ENCODE measurements around the gene SOS1.

DNA sequence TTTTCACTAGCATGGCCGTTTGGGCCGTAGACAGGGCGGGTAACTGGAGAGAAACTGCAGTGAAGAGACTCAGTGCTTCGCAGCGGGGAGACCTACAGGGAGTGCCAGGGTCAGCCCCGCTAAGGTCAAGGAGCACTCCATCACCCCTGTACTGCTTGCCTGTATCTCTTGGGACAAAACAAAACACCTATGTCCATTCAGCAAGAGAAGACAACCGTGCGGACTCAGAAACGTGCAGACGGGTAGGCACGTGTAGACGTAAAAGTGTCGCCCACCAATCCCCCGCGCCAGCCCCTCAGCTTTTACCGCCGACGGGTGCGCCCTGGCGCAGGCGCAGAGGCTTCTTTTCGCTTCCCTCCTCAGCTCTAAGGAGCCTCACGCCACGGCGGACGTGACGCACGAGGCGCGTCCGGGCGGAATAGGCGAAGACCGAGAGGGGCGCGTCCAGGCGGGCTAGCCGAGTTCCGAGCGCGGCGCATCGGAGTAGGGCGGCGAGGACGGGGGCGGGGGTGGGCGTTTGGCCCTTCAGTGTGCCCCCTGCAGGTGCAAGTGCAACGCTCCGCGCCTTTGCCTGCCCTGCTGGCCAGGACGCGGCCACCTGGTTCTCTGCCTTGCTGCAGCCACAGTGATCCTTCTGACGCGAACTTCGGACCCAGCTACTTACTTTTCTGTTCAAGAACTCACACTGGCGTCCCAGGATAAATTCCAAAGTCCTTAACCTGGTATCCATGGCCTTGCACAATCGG is 3.3 kb upstream of the SOS1 start:
- TF ChIP-seq SP1 (CRISPR knock-in tag; conservative IDR thresholded peaks at IDR 0.05) (peak; percentile 90), NR2C2 (CRISPR knock-in tag; IDR thresholded peaks at IDR 0.05) (no peak), ELF4 (CRISPR knock-in tag; IDR thresholded peaks at IDR 0.05; ENCODE audit: low read depth) (no peak)
- TF ChIP-seq, protein P1, sequence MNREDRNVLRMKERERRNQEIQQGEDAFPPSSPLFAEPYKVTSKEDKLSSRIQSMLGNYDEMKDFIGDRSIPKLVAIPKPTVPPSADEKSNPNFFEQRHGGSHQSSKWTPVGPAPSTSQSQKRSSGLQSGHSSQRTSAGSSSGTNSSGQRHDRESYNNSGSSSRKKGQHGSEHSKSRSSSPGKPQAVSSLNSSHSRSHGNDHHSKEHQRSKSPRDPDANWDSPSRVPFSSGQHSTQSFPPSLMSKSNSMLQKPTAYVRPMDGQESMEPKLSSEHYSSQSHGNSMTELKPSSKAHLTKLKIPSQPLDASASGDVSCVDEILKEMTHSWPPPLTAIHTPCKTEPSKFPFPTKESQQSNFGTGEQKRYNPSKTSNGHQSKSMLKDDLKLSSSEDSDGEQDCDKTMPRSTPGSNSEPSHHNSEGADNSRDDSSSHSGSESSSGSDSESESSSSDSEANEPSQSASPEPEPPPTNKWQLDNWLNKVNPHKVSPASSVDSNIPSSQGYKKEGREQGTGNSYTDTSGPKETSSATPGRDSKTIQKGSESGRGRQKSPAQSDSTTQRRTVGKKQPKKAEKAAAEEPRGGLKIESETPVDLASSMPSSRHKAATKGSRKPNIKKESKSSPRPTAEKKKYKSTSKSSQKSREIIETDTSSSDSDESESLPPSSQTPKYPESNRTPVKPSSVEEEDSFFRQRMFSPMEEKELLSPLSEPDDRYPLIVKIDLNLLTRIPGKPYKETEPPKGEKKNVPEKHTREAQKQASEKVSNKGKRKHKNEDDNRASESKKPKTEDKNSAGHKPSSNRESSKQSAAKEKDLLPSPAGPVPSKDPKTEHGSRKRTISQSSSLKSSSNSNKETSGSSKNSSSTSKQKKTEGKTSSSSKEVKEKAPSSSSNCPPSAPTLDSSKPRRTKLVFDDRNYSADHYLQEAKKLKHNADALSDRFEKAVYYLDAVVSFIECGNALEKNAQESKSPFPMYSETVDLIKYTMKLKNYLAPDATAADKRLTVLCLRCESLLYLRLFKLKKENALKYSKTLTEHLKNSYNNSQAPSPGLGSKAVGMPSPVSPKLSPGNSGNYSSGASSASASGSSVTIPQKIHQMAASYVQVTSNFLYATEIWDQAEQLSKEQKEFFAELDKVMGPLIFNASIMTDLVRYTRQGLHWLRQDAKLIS (CRISPR knock-in tag; IDR thresholded peaks at IDR 0.05; ENCODE audit: borderline replicate concordance): peak; percentile 93; the same call in 1 of the 2 replicates
- TF ChIP-seq, protein P2, sequence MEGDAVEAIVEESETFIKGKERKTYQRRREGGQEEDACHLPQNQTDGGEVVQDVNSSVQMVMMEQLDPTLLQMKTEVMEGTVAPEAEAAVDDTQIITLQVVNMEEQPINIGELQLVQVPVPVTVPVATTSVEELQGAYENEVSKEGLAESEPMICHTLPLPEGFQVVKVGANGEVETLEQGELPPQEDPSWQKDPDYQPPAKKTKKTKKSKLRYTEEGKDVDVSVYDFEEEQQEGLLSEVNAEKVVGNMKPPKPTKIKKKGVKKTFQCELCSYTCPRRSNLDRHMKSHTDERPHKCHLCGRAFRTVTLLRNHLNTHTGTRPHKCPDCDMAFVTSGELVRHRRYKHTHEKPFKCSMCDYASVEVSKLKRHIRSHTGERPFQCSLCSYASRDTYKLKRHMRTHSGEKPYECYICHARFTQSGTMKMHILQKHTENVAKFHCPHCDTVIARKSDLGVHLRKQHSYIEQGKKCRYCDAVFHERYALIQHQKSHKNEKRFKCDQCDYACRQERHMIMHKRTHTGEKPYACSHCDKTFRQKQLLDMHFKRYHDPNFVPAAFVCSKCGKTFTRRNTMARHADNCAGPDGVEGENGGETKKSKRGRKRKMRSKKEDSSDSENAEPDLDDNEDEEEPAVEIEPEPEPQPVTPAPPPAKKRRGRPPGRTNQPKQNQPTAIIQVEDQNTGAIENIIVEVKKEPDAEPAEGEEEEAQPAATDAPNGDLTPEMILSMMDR (IDR thresholded peaks at IDR 0.05): peak; percentile 32; the same call in 1 of the 2 replicates
- TF ChIP-seq, protein P3, sequence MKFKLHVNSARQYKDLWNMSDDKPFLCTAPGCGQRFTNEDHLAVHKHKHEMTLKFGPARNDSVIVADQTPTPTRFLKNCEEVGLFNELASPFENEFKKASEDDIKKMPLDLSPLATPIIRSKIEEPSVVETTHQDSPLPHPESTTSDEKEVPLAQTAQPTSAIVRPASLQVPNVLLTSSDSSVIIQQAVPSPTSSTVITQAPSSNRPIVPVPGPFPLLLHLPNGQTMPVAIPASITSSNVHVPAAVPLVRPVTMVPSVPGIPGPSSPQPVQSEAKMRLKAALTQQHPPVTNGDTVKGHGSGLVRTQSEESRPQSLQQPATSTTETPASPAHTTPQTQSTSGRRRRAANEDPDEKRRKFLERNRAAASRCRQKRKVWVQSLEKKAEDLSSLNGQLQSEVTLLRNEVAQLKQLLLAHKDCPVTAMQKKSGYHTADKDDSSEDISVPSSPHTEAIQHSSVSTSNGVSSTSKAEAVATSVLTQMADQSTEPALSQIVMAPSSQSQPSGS (CRISPR knock-in tag; IDR thresholded peaks at IDR 0.05; ENCODE audit: borderline replicate concordance, low read depth): no peak
- TF ChIP-seq, protein P4, sequence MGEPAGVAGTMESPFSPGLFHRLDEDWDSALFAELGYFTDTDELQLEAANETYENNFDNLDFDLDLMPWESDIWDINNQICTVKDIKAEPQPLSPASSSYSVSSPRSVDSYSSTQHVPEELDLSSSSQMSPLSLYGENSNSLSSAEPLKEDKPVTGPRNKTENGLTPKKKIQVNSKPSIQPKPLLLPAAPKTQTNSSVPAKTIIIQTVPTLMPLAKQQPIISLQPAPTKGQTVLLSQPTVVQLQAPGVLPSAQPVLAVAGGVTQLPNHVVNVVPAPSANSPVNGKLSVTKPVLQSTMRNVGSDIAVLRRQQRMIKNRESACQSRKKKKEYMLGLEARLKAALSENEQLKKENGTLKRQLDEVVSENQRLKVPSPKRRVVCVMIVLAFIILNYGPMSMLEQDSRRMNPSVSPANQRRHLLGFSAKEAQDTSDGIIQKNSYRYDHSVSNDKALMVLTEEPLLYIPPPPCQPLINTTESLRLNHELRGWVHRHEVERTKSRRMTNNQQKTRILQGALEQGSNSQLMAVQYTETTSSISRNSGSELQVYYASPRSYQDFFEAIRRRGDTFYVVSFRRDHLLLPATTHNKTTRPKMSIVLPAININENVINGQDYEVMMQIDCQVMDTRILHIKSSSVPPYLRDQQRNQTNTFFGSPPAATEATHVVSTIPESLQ (CRISPR knock-in tag; IDR thresholded peaks at IDR 0.05): no peak

Data from WTC11 (cell line).